Lower lobe of right lung (tissue), 2 donors: Measurements from ENCODE around the gene ZNF362. TPM values are rescaled to one million over a fixed set of nuclear protein-coding genes. Genes with fewer than 3 reads are reported as not detected.

Source experiments
- ATAC-seq, 2 donors: fragments of 200-7000 bp; cut with Tn5 transposase; one replicate each; pipeline ENCODE4 v1.9.1; 2020 to 2022; ENCODE audit warnings: mild to moderate bottlenecking in 2 of 2, moderate library complexity in 2 of 2
- DNase-seq: peaks from one replicate; pipeline ENCODE4 v3.0.0-alpha.2; 2020
- H3K27ac ChIP-seq: fragments of 200-600 bp; one replicate; pipeline ENCODE4 v1.8.0; 2022
- H3K27me3 ChIP-seq: fragments of 200-600 bp; one replicate; pipeline ENCODE4 v1.8.0; 2022; ENCODE audit warnings: low read depth
- H3K36me3 ChIP-seq: fragments of 200-600 bp; one replicate; pipeline ENCODE4 v1.8.0; 2022; ENCODE audit warnings: mild to moderate bottlenecking
- H3K4me1 ChIP-seq: fragments of 200-600 bp; one replicate; pipeline ENCODE4 v1.8.0; 2022
- H3K4me3 ChIP-seq: fragments of 200-600 bp; one replicate; pipeline ENCODE4 v1.8.0; 2022; ENCODE audit warnings: mild to moderate bottlenecking
- H3K9me3 ChIP-seq: fragments of 200-600 bp; one replicate; pipeline ENCODE4 v1.8.0; 2022
- CTCF ChIP-seq: fragments of 200-600 bp; IDR thresholded peaks from one replicate; pipeline ENCODE4 v1.8.0; 2022; ENCODE audit warnings: antibody characterized with exemption, mild to moderate bottlenecking
- intact Hi-C: fragments of 100-400 bp; cut with DNase I; formaldehyde crosslinking; loops from one replicate; pipeline ENCODE4 v1.11.0; 2022
- total RNA-seq: library from RNA; stranded (reverse); fragmentation: NEBNext Ultra II Directional; extraction: Animal tissue kit (Norgen Biotek cat#: 25700); gene quantifications from one replicate; pipeline ENCODE4 v1.2.1, GENCODE V29; 2021
- donor health status: DM: no; HTN: yes; CAD: no; lungs with severe emphysema.

The ZNF362 gene
- total RNA-seq, 1 donor from 2014 or later = 30.7 TPM

GRCh38 chr1:33292726-33293340 lies 36.5 kb downstream of the ZNF362 start:
- TF ChIP-seq CTCF = no peak
- H3K4me3 ChIP-seq = no peak overlapping the region
- no peak for DNase-seq
- no peak overlapping the region for H3K27ac ChIP-seq
- intact Hi-C loops = loop anchor here (10.0 kb wide), 1 partner anchor 72 kb away; no protein-coding TSS in a partner anchor
- peaks cover 39% of the 10 kb centered on the region for H3K36me3 ChIP-seq
- H3K27me3 ChIP-seq = no peaks in the 10 kb centered on the region
- ATAC-seq = no peak
- H3K9me3 ChIP-seq = no peaks in the 10 kb centered on the region
- H3K4me1 ChIP-seq = peaks cover 12% of the 10 kb centered on the region

- intact Hi-C loops = loop anchor here (10.0 kb wide), 1 partner anchor 70 kb away; no protein-coding TSS in a partner anchor
- ATAC-seq (peak in 1 of 2 donors; percentile 17), DNase-seq (no peak)
- TF ChIP-seq CTCF = no peak
- Histone ChIP-seq H3K9me3 (no peaks in the 10 kb centered on the region), H3K36me3 (peaks cover 45% of the 10 kb centered on the region), H3K27ac (no peak overlapping the region), H3K4me3 (no peak overlapping the region), H3K27me3 (no peaks in the 10 kb centered on the region), H3K4me1 (peaks cover 21% of the 10 kb centered on the region)
These were observed 38.0 kb downstream of the ZNF362 start for GRCh38 chr1:33294071-33295010.

GRCh38 chr1:33295023-33295422 lies 38.7 kb downstream of the ZNF362 start:
- DNase-seq = no peak
- Histone ChIP-seq H3K9me3 (no peaks in the 10 kb centered on the region), H3K27me3 (no peaks in the 10 kb centered on the region), H3K27ac (peak overlapping the region; percentile 39), H3K4me3 (no peak overlapping the region), H3K4me1 (peaks cover 21% of the 10 kb centered on the region), H3K36me3 (peaks cover 47% of the 10 kb centered on the region)
- ATAC-seq = peak in 1 of 2 donors; percentile 2
- no peak for TF ChIP-seq CTCF
- intact Hi-C loops = loop anchor here (10.0 kb wide), 1 partner anchor 70 kb away; no protein-coding TSS in a partner anchor

- H3K9me3 ChIP-seq = no peaks in the 10 kb centered on the region
- peak; percentile 89 to 94 for ATAC-seq
- TF ChIP-seq CTCF = peak; percentile 100
- no peak overlapping the region for H3K4me3 ChIP-seq
- H3K27ac ChIP-seq = peak overlapping the region; percentile 39
- H3K4me1 ChIP-seq = peaks cover 21% of the 10 kb centered on the region
- H3K27me3 ChIP-seq = no peaks in the 10 kb centered on the region
- peak; percentile 89 for DNase-seq
- peaks cover 47% of the 10 kb centered on the region for H3K36me3 ChIP-seq
- intact Hi-C loops = loop anchor here (10.0 kb wide), 1 partner anchor 69 kb away; no protein-coding TSS in a partner anchor
These were observed 39.3 kb downstream of the ZNF362 start for GRCh38 chr1:33295450-33296081.

GRCh38 chr1:33296082-33296458 lies 39.8 kb downstream of the ZNF362 start:
- intact Hi-C loops = loop anchor here (10.0 kb wide), 1 partner anchor 69 kb away; no protein-coding TSS in a partner anchor
- Histone ChIP-seq H3K36me3 (peaks cover 47% of the 10 kb centered on the region), H3K9me3 (no peaks in the 10 kb centered on the region), H3K27me3 (no peaks in the 10 kb centered on the region), H3K4me3 (no peak overlapping the region), H3K27ac (peak overlapping the region; percentile 39), H3K4me1 (peaks cover 25% of the 10 kb centered on the region)
- ATAC-seq (no peak), DNase-seq (no peak)
- no peak for TF ChIP-seq CTCF
